GM12878 (cell line): ENCODE results near the gene FOXI2.

Source experiments
- EGR1 ChIP-seq, 2 experiments: IDR thresholded peaks; 1 replicate in 1 of 2; 2 replicates in 1 of 2; pipeline ENCODE4 v1.6.1; 2011 to 2012; ENCODE audit warnings: low read depth in 2 of 2, low read length in 2 of 2, borderline replicate concordance in 1 of 2, mild to moderate bottlenecking in 1 of 2, moderate library complexity in 1 of 2
- ESRRA ChIP-seq: IDR thresholded peaks from 2 replicates; pipeline ENCODE4 v1.6.1; 2012; ENCODE audit warnings: mild to moderate bottlenecking, low read length, improper control_type of control experiment
- EZH2 ChIP-seq: IDR thresholded peaks from 2 replicates; pipeline ENCODE4 v1.6.1; 2012; ENCODE audit warnings: low read depth, mild to moderate bottlenecking, control low read depth, inconsistent platforms, low read length, borderline replicate concordance; ENCODE audit not compliant: control insufficient read depth
- HDAC6 ChIP-seq: fragments of 200-600 bp; sonication (generic); IDR thresholded peaks from one replicate; pipeline ENCODE4 v1.8.0; 2017; ENCODE audit warnings: antibody characterized with exemption; ENCODE audit not compliant: unreplicated experiment
- POLR2AphosphoS5 ChIP-seq: IDR thresholded peaks from 2 replicates; pipeline ENCODE4 v1.6.1; 2011; ENCODE audit warnings: mild to moderate bottlenecking, low read length, inconsistent platforms
- TF ChIP-seq, protein P1 (sequence below): IDR thresholded peaks from 2 replicates; pipeline ENCODE4 v1.6.1; 2011; ENCODE audit warnings: low read depth, low read length, improper control_type of control experiment, borderline replicate concordance
- TF ChIP-seq, protein P2 (sequence below), 3 experiments: IDR thresholded peaks in 2 of 3; conservative IDR thresholded peaks in 1 of 3; 2 replicates each; pipeline ENCODE4 v1.5.1; 2011; ENCODE audit warnings: low read depth in 3 of 3, low read length in 3 of 3, mild to moderate bottlenecking in 3 of 3, control low read depth in 2 of 3, moderate library complexity in 2 of 3, inconsistent platforms in 1 of 3, mixed read lengths in 1 of 3; ENCODE audit not compliant: control insufficient read depth in 2 of 3, insufficient read depth in 1 of 3; ENCODE audit errors: extremely low read depth in 1 of 3

DNA sequence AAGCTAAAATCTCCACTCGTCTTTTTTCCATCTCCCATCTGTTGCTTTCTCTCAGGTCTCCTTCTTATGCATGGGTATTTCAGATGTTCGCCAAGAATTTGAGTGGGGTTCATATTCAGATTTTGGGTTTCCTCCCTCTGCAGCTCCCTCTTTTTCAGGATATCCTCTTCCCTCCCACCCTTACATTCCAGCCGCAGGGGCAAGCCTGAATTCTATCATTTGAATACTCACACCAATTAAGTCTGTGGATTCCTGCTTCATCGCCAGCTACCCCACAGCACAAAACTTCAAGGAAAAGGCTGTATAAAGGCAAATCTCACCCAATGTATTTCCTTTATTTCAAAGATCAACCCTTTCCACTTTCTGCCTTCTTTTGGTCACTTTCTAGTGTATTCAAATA, 41.6 kb upstream of the FOXI2 start:
- TF ChIP-seq, protein P1, sequence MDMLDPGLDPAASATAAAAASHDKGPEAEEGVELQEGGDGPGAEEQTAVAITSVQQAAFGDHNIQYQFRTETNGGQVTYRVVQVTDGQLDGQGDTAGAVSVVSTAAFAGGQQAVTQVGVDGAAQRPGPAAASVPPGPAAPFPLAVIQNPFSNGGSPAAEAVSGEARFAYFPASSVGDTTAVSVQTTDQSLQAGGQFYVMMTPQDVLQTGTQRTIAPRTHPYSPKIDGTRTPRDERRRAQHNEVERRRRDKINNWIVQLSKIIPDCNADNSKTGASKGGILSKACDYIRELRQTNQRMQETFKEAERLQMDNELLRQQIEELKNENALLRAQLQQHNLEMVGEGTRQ = no peak
- TF ChIP-seq, protein P2, sequence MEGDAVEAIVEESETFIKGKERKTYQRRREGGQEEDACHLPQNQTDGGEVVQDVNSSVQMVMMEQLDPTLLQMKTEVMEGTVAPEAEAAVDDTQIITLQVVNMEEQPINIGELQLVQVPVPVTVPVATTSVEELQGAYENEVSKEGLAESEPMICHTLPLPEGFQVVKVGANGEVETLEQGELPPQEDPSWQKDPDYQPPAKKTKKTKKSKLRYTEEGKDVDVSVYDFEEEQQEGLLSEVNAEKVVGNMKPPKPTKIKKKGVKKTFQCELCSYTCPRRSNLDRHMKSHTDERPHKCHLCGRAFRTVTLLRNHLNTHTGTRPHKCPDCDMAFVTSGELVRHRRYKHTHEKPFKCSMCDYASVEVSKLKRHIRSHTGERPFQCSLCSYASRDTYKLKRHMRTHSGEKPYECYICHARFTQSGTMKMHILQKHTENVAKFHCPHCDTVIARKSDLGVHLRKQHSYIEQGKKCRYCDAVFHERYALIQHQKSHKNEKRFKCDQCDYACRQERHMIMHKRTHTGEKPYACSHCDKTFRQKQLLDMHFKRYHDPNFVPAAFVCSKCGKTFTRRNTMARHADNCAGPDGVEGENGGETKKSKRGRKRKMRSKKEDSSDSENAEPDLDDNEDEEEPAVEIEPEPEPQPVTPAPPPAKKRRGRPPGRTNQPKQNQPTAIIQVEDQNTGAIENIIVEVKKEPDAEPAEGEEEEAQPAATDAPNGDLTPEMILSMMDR (IDR thresholded peaks at IDR 0.05 in 2 of 3, conservative IDR thresholded peaks at IDR 0.05 in 1 of 3; ENCODE audit: control insufficient read depth in 2 of 3, extremely low read depth in 1 of 3, insufficient read depth in 1 of 3, low read depth in 3 of 3, low read length in 3 of 3) = no peak
- TF ChIP-seq EGR1 (IDR thresholded peaks at IDR 0.05; ENCODE audit: borderline replicate concordance in 1 of 2, low read depth in 2 of 2, low read length in 2 of 2) = no peak
- TF ChIP-seq HDAC6 = no peak
- no peak for TF ChIP-seq ESRRA
- TF ChIP-seq POLR2AphosphoS5 = no peak
- no peak for TF ChIP-seq EZH2
